ENCODE measurements around the gene CPLX3. TPM values are rescaled to one million over a fixed set of nuclear protein-coding genes. Genes with fewer than 3 reads are reported as not detected.

CPLX3 gene
- total RNA-seq, 1 donor from 2014 or later, result 4.1 TPM

Small RNA genes lying within 50 kb of the gene (microRNA-seq; reads per million reads assigned to microRNA genes)
- gene MIR4513 (ENCODE audit: borderline number of aligned reads) (not detected), gene MIR6882 (ENCODE audit: borderline number of aligned reads) (not detected)

Other genes with a start within 250 kb of the CPLX3 start
- gene CLK3, start 210.8 kb upstream of the CPLX3 start, total RNA-seq, result 55.3 TPM
- 16.1 TPM for gene EDC3, start 130.6 kb upstream of the CPLX3 start, total RNA-seq
- gene CYP1A1, start 101.1 kb upstream of the CPLX3 start, total RNA-seq, result 0.45 TPM
- gene CYP1A2, start 77.8 kb upstream of the CPLX3 start, total RNA-seq, result not detected
- gene CSK, start 44.5 kb upstream of the CPLX3 start, total RNA-seq, result 45.8 TPM
- gene LMAN1L, start 13.8 kb upstream of the CPLX3 start, total RNA-seq, result 23.5 TPM
- 47.5 TPM for gene ULK3, start 16.5 kb downstream of the CPLX3 start, total RNA-seq
- gene SCAMP2, start 46.7 kb downstream of the CPLX3 start, total RNA-seq, result 46.2 TPM
- 53.7 TPM for gene MPI, start 63.4 kb downstream of the CPLX3 start, total RNA-seq
- 110 TPM for gene FAM219B, start 80.2 kb downstream of the CPLX3 start, total RNA-seq
- 1,577 TPM for gene COX5A, start 111.4 kb downstream of the CPLX3 start, total RNA-seq
- gene RPP25, start 130.1 kb downstream of the CPLX3 start, total RNA-seq, result 2.3 TPM
- 2.8 TPM for gene SCAMP5, start 168.9 kb downstream of the CPLX3 start, total RNA-seq
- 5.1 TPM for gene PPCDC, start 197.0 kb downstream of the CPLX3 start, total RNA-seq